ENCODE data around the gene ADIPOQ.
"Not testable (repeated sequence)": the region's sequence is repeated elsewhere in the genome, so short reads cannot be mapped to it uniquely, and the experiment has no call there.

Gene ADIPOQ

DNA sequence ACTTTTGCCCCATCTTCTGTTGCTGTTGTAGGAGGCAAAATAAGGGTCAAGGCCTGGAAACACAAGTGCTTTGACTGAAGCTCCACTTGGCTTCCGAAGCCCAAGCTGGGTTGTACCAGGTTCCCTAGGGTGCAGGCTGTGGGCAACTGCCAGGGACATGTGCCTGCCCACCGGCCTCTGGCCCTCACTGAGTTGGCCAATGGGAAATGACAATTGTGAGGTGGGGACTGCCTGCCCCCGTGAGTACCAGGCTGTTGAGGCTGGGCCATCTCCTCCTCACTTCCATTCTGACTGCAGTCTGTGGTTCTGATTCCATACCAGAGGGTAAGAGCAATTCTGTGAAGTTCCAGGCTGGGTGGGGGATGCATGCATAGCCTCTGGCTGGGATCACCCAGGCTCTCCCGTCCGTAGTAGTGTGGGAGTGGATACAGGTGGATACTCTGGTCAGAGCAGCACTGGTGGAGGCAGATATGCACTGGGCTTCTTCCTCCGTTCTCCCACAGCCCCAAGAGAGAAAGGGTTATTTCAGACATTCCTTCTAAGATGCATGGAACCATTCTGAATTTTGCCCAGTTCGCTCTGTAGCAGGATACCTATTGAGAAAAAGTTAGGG lies at the start of gene ADIPOQ:
TSS of gene ADIPOQ (plus strand) at position 285 of the 613 bp plus-strand sequence. CDS start 10,349 bp downstream, outside the sequence.
- no peak for DNase-seq

DNA sequence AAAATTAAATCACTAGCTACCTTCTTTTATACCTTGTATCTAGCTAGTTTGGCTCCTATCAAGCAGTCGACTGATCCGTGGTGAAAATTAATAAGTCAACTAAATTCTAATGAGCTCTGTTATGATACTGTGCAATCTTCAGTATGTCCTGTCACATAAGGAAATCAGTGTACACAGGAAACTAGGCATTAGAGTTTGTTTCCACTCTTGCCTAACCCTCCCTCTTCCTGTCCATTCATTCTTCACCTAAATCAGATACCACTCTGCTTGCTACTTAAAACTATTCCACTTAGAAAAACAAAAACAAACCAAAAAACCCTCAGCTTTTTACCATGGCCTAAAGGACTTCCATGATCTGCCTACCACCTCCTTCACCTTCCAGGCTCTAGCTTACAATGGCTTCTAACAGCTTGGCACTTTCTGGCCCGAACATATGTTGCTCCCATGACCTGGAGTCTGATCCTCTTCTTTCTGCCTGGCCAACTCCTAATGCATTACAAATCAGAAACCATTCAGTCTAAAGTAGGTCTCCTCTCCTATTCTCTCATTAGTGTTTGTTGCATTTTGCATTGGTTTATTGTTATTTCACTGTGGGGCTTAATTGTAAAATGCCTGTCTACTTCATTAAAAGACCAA lies 44.2 kb upstream of the ADIPOQ start:
- DNase-seq: no peak

DNA sequence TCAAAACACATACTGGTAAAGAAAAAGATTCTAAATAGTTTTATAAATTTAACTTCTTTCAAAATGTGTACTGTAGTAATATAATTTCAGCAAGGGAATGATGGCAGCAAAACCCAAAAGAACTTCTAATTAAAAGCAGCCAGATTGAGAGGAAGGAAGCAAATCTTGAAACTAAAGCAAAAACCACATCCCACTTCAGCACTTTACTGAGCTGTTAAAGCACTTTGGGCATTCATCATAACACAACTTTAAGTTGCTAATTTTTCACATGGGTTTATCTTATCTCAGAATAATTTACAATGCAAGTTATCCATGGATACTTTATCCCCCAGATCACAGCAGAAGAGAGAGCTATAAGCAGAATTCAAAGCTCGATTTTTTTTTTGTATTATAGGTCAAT lies 42.2 kb upstream of the ADIPOQ start:
- DNase-seq: no peak

- no peak for DNase-seq
Measured at GRCh38 chr3:186802701-186803100, 39.8 kb upstream of the ADIPOQ start.

DNA sequence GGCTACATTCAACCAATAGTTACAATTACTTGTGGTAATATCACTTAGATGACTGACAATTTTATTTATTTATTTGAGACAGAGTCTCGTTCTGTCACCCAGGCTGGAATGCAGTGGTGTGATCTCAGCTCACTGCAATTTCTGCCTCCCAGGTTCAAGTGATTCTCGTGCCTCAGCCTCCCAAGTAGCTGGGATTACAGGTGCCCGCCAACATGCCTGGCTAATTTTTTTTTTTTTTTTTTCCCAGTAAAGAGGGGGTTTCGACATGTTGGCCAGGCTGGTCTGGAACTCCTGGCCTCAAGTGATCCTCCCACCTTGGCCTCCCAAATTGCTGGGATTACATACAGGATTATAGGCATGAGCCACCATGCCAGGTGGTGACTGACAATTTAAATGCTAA lies 39.1 kb upstream of the ADIPOQ start:
- DNase-seq: not testable (repeated sequence)

DNA sequence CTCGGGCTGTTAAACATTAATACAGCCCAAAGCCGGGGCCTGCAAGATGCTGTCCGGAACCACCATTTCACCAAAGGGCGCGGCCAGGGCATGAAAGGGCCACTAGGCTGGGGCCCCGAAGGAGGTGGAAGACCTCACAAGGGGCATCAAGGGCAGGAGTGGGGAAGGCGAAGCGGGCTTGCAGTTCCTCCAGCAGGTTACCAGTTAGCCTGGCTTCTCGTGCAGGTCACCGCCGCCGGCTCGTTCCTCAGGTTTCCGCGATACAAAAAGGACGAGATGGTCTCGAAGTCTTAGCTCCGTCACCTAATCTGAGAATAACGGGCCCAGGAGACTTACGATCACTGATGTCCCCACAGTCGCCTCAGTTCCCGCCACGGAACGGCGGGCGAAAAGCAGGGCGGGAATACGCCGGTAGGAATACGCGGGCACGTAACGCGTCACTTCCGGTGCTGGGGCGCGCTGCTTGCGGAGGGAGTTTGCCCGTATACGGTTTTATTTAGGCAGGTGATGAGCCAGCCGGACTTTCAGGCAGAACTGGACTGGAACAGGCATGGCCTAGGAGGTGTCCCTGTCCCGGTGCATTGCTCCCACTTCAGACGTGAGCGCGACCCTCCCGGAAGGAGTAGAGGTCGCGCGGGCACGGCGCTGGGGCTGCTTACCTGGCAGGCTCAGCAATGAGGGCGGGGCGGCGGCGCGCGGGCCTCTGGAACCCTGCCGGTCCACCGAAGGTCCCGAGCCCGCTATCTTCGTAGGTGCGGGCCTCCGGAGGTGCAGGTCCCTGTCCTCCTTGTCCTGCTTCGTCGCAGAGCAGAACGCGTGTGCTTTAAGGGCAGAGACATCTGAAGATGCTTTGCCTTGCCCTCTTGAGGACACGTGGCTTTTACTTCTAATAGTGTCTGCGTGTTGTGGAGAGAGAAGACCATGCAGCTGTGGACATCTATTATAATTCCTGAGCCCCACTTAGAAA lies 36.1 kb upstream of the ADIPOQ start, which contains the start of gene RFC4:
TSS of gene RFC4 (minus strand) at position 394 of the 967 bp plus-strand sequence. CDS start 1,769 bp downstream, outside the sequence.
- DNase-seq: no peak

DNA sequence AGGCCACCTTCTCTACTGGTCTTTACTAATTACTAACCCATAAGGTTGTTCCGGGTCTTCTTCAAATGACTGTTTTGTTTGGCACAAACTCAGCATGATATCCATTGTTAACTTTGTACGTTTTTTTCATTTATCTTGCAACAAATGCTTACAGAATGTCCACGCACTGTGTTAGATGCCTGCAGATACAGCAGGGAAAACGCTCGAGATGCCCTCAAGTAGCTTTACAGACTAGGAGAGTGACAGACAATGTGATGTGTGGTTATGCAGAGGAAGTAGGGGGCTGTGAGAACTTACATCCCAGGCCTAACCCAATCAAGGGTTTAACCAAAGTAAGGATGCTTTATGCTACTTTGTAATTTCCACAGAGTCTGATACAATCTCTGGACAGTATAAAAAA lies 35.3 kb upstream of the ADIPOQ start:
- DNase-seq: no peak

GRCh38 chr3:186810336-186810996 lies 32.0 kb upstream of the ADIPOQ start:
- DNase-seq: no peak

GRCh38 chr3:186811313-186811712 lies 31.2 kb upstream of the ADIPOQ start:
- not testable (repeated sequence) for DNase-seq

DNA sequence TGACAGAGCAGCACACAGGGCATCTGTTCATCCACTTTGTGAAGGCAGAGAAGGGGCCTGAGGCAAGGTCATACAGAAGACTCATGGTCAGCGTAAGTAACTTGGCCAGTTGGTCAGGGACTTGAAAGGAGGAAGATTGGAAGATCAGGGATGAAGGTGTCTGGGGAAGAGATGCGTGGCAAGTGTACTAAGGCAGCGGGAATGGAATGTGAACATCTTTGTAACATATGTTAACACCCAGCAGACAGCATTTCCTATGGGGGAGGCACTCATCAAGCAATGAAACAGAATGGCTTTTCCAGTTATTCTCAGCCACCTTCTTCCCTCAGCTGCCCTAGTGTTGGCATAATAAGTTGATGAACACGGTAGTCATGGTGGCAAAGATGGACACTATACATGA lies 28.4 kb upstream of the ADIPOQ start:
- DNase-seq: no peak

DNA sequence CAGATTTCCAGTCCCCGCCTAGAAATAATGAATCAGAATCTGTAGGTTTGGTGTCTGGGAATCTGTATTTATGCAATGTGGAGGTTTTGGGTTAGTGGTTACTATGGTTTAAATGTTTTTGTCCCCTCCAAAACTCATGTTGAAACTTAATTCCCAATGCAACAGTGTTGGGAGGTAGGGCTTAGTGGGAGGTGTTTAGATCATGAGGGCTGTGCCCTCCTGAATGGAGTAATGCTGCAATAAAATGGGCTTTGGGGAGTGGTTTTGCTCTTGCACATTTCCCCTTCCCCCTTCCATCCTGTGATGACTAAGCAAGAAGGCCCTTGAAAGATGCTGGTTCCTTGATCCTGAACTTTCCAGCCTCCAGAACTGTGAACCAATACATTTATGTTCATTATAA lies 27.1 kb upstream of the ADIPOQ start:
- no peak for DNase-seq

- no peak for DNase-seq
Measured at GRCh38 chr3:186818516-186818915, 24.0 kb upstream of the ADIPOQ start.

DNA sequence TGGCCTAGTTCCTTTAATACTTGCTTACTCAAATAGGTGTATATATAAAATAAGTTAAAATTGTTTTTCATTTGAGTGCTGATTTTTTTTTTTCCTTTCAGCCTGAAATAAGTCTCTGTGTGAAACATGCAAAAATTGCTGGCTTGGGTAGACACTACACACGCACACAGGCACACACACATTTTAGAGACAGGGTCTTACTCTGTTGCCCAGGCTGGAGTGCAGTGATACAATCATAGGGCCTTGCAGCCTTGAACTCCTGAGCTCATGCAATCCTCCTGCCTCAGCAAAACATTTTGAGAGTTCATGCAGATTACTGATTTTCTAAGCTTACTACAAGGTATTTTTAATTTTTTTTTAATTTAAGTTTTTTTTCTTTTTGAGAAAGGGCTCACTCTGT lies 23.6 kb upstream of the ADIPOQ start:
- DNase-seq: no peak

- DNase-seq: peak; percentile 45
Measured at GRCh38 chr3:186821429-186822387, 20.8 kb upstream of the ADIPOQ start.

- DNase-seq: not testable (repeated sequence)
Measured at GRCh38 chr3:186822388-186822759, 20.1 kb upstream of the ADIPOQ start.

DNA sequence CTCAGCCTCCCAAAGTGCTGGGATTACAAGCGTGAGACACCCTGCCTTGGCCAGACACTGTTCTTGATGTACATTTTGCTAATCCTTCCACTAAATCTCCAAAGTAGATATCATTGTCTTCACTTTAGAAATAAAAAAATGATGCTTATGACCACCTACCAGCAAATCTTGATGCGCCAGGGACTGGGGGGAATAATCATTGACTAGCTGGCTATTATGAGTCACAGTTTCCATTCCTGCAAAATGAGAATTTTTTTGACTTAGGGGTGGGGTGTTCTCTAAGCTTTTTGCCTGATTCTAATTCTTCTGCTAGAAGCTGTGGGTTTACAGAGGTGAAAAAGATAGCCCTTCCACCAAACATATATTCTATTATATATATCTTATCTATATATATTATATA lies 19.1 kb upstream of the ADIPOQ start:
- no peak for DNase-seq

DNA sequence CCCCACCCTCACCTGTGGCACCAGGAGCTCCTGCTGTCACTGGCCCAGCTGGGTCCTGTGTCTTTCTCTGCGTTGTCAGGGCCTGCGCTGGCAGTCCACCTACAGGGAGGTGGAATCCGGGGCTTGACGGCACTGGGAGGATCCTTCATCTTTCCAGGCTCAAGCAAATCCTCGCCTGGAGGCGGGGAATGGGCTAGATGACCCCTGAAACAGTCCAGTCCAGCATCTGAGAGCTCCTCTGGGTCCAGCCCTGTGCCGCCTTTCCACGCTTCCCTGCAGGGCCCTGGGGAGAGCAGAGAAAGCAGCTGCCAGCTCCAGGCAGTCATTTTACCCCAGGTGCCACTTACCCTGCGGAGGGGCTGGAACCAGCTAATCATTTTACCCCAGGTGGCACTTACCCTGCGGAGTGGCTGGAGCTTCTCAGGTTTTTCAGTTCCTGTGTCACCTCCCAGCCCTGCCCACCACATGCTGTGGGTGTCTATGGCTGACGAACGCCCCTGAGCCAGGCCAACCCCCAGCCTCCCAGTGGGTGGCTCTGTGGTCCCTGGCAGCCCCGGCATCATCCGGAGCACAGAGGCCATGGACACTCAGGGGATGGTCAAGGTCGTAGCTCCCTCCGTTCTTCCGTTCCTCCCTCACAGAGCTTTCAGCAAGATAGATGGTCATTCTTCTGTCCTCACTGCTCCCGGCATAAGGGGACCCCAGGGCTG lies 17.9 kb upstream of the ADIPOQ start:
- DNase-seq: no peak

DNA sequence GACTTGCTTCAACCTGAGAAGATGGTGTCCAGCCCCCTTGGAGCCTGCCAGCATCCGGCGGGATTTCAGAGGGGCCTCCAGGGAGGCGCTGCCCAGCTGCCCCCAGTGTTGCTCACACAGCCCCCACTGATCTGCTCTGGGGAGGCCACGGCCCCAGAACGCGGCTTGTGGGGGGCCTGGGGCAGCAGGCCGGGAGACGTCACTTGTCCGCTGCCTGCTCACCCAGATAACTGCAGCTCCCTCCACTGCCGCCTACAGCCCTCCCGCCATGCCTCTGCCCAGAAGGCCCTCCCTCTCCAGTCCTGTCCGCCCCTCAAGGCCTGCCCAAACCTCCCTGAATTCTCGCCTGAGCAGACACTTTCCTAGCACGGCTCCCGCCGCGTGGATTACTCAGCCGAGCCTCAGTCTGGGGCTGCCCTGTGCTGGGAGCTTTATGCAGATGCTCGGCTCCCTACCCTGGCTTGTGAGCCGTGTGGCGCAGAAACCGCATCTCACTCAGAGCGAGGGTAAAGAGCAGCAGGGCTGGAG lies 17.2 kb upstream of the ADIPOQ start:
- no peak for DNase-seq

DNA sequence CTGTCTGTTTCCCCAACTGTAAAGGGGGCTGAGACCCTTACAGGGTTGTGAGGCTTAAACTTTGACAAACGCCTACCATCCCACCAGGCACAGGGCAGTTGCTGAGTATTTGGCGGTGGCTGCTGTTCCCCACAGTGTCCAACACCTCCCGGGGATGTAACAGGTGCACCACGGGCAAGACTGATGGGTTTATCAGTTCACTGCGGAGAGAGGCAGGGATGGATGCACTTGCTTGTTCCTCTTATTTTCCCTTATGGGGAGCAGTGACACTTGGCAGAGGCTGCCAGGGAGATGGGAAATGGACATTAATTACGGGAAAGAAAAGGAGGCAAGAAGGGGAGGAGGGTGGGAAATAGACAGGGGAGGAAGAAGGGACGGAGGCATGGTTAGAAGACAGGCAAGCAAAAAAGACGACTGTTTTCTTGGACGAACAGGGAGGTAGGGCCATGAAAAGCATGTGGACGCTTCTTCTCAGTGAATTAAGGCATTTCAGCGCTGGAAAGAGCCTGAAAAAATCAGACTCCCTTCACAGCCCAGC lies 16.6 kb upstream of the ADIPOQ start:
- no peak for DNase-seq

- DNase-seq: no peak
Measured at GRCh38 chr3:186826410-186826975, 16.0 kb upstream of the ADIPOQ start.

Data from amniotic stem cell (primary cell).